HEK293 (cell line): Measurements from ENCODE around the gene C17orf50.

Experiments used
- CTCF ChIA-PET: fragments of 350-600 bp; formaldehyde crosslinking; extraction: SDS; loops from one replicate; lab custom pipeline; 2021; ENCODE audit warnings: antibody characterized with exemption; lab: Yijun Ruan, JAX
- POLR2A ChIA-PET: fragments of 300-600 bp; formaldehyde crosslinking; extraction: SDS; loops from one replicate; lab custom pipeline; 2020; ENCODE audit warnings: antibody characterized with exemption, inconsistent platforms; lab: Yijun Ruan, JAX
- H3K27ac ChIP-seq: fragments of 200-500 bp; sonication (Bioruptor generic); 2 replicates; pipeline ENCODE4 v1.5.1; 2014; ENCODE audit warnings: low read depth, low read length, control low read depth, inconsistent platforms; ENCODE audit errors: extremely low read depth
- H3K36me3 ChIP-seq, 2 experiments: fragments of 200-500 bp in 1 of 2; sonication (Bioruptor generic) in 1 of 2; 1 replicate in 1 of 2; 2 replicates in 1 of 2; pipeline ENCODE4 v1.5.1; 2014 to 2017; ENCODE audit warnings: inconsistent platforms in 2 of 2, low read length in 2 of 2; ENCODE audit not compliant: control insufficient read depth in 2 of 2, insufficient read depth in 1 of 2
- H3K4me1 ChIP-seq: fragments of 200-500 bp; sonication (Bioruptor generic); 2 replicates; pipeline ENCODE4 v1.5.1; 2014; ENCODE audit warnings: mild to moderate bottlenecking, low read length, inconsistent platforms; ENCODE audit not compliant: control insufficient read depth, insufficient read depth
- H3K4me3 ChIP-seq: 2 replicates; pipeline ENCODE4 v1.5.1; 2011; ENCODE audit warnings: low read depth, mild to moderate bottlenecking, control low read depth, low read length, moderate library complexity
- H3K9me3 ChIP-seq: fragments of 200-500 bp; sonication (Bioruptor generic); 2 replicates; pipeline ENCODE4 v1.5.1; 2014; ENCODE audit warnings: low read depth, low read length, inconsistent platforms; ENCODE audit not compliant: control insufficient read depth, insufficient read depth
- GLIS1 ChIP-seq: fragments of 450-650 bp; formaldehyde crosslinking; IDR thresholded peaks from 2 replicates; pipeline ENCODE4 v1.5.1; 2016; ENCODE audit warnings: missing biosample characterization, missing genetic modification characterization
- HOXD13 ChIP-seq: sonication (generic); formaldehyde crosslinking; IDR thresholded peaks from 2 replicates; pipeline ENCODE4 v1.8.0; 2022; ENCODE audit warnings: missing genetic modification reagents, borderline replicate concordance
- IKZF3 ChIP-seq: fragments of 450-650 bp; IDR thresholded peaks from 2 replicates; pipeline ENCODE4 v1.5.0; 2018; ENCODE audit warnings: missing biosample characterization, mild to moderate bottlenecking, missing genetic modification characterization, moderate library complexity
- KLF9 ChIP-seq: fragments of 450-650 bp; formaldehyde crosslinking; IDR thresholded peaks from 2 replicates; pipeline ENCODE4 v1.5.1; 2016; ENCODE audit warnings: missing biosample characterization, missing genetic modification characterization, low read depth
- OSR2 ChIP-seq: fragments of 450-650 bp; formaldehyde crosslinking; IDR thresholded peaks from 2 replicates; pipeline ENCODE4 v1.5.1; 2016; ENCODE audit warnings: missing biosample characterization, missing genetic modification characterization
- SCRT1 ChIP-seq: fragments of 450-650 bp; formaldehyde crosslinking; IDR thresholded peaks from 2 replicates; pipeline ENCODE4 v1.5.1; 2016; ENCODE audit warnings: missing biosample characterization, missing genetic modification characterization, borderline replicate concordance
- SCRT2 ChIP-seq: fragments of 450-650 bp; formaldehyde crosslinking; IDR thresholded peaks from 2 replicates; pipeline ENCODE4 v1.5.1; 2016; ENCODE audit warnings: missing biosample characterization, missing genetic modification characterization
- SP3 ChIP-seq: fragments of 450-650 bp; formaldehyde crosslinking; IDR thresholded peaks from 2 replicates; pipeline ENCODE4 v1.5.1; 2016; ENCODE audit warnings: missing biosample characterization, missing genetic modification characterization
- ZBTB8A ChIP-seq: fragments of 450-650 bp; formaldehyde crosslinking; IDR thresholded peaks from 2 replicates; pipeline ENCODE4 v1.5.1; 2016; ENCODE audit warnings: missing biosample characterization, missing genetic modification characterization
- ZIC2 ChIP-seq: fragments of 450-650 bp; formaldehyde crosslinking; IDR thresholded peaks from 2 replicates; pipeline ENCODE4 v1.5.1; 2016; ENCODE audit warnings: missing biosample characterization, missing genetic modification characterization
- ZNF121 ChIP-seq: fragments of 450-650 bp; formaldehyde crosslinking; IDR thresholded peaks from 2 replicates; pipeline ENCODE4 v1.5.1; 2016; ENCODE audit warnings: missing biosample characterization, missing genetic modification characterization
- ZNF133 ChIP-seq: fragments of 450-650 bp; formaldehyde crosslinking; IDR thresholded peaks from 2 replicates; pipeline ENCODE4 v1.5.1; 2016; ENCODE audit warnings: missing biosample characterization, missing genetic modification characterization
- ZNF157 ChIP-seq: fragments of 450-650 bp; formaldehyde crosslinking; IDR thresholded peaks from 2 replicates; pipeline ENCODE4 v1.5.1; 2016; ENCODE audit warnings: missing biosample characterization, missing genetic modification characterization
- ZNF2 ChIP-seq: fragments of 450-650 bp; formaldehyde crosslinking; IDR thresholded peaks from 2 replicates; pipeline ENCODE4 v1.5.1; 2016; ENCODE audit warnings: missing biosample characterization, missing genetic modification characterization
- ZNF302 ChIP-seq: fragments of 450-650 bp; formaldehyde crosslinking; IDR thresholded peaks from 2 replicates; pipeline ENCODE4 v1.5.1; 2016; ENCODE audit warnings: missing biosample characterization, missing genetic modification characterization, low read depth
- ZNF335 ChIP-seq: fragments of 450-650 bp; formaldehyde crosslinking; conservative IDR thresholded peaks from 2 replicates; pipeline ENCODE4 v1.5.1; 2016; ENCODE audit warnings: missing biosample characterization, missing genetic modification characterization
- ZNF366 ChIP-seq: fragments of 450-650 bp; formaldehyde crosslinking; conservative IDR thresholded peaks from 2 replicates; pipeline ENCODE4 v1.5.1; 2016; ENCODE audit warnings: missing biosample characterization, missing genetic modification characterization
- ZNF416 ChIP-seq: fragments of 450-650 bp; formaldehyde crosslinking; IDR thresholded peaks from 2 replicates; pipeline ENCODE4 v1.5.1; 2016; ENCODE audit warnings: missing biosample characterization, missing genetic modification characterization
- ZNF530 ChIP-seq: fragments of 450-650 bp; formaldehyde crosslinking; IDR thresholded peaks from 2 replicates; pipeline ENCODE4 v1.5.1; 2016; ENCODE audit warnings: low read depth, missing biosample characterization, missing genetic modification characterization
- ZNF600 ChIP-seq: fragments of 450-650 bp; formaldehyde crosslinking; IDR thresholded peaks from 2 replicates; pipeline ENCODE4 v1.5.1; 2016; ENCODE audit warnings: missing biosample characterization, missing genetic modification characterization
- ZNF626 ChIP-seq: fragments of 450-650 bp; sonication (Bioruptor Pico); formaldehyde crosslinking; IDR thresholded peaks from 2 replicates; pipeline ENCODE4 v1.5.1; 2018; ENCODE audit warnings: missing biosample characterization, missing genetic modification characterization, inconsistent platforms
- ZNF658 ChIP-seq: fragments of 450-650 bp; formaldehyde crosslinking; IDR thresholded peaks from 2 replicates; pipeline ENCODE4; 2016; ENCODE audit warnings: missing biosample characterization, missing genetic modification characterization
- ZNF664 ChIP-seq: fragments of 450-650 bp; formaldehyde crosslinking; IDR thresholded peaks from 2 replicates; pipeline ENCODE4 v1.5.1; 2016; ENCODE audit warnings: missing biosample characterization, missing genetic modification characterization
- ZNF747 ChIP-seq: fragments of 450-650 bp; formaldehyde crosslinking; IDR thresholded peaks from 2 replicates; pipeline ENCODE4 v1.5.1; 2016; ENCODE audit warnings: missing biosample characterization, missing genetic modification characterization
- ZNF791 ChIP-seq: fragments of 450-650 bp; formaldehyde crosslinking; IDR thresholded peaks from 2 replicates; pipeline ENCODE4 v1.5.1; 2016; ENCODE audit warnings: missing biosample characterization, missing genetic modification characterization
- ZNF843 ChIP-seq: fragments of 450-650 bp; formaldehyde crosslinking; IDR thresholded peaks from 2 replicates; pipeline ENCODE4 v1.5.1; 2016; ENCODE audit warnings: missing biosample characterization, missing genetic modification characterization
- ZSCAN16 ChIP-seq: fragments of 450-650 bp; formaldehyde crosslinking; IDR thresholded peaks from 2 replicates; pipeline ENCODE4 v1.5.1; 2016; ENCODE audit warnings: missing biosample characterization, missing genetic modification characterization
- TF ChIP-seq, protein P1 (sequence below): fragments of 450-650 bp; formaldehyde crosslinking; IDR thresholded peaks from 2 replicates; pipeline ENCODE4 v1.5.1; 2017; ENCODE audit warnings: missing biosample characterization, missing genetic modification characterization
- TF ChIP-seq, protein P2 (sequence below): fragments of 450-650 bp; formaldehyde crosslinking; IDR thresholded peaks from 2 replicates; pipeline ENCODE4 v1.5.0; 2017; ENCODE audit warnings: missing biosample characterization, missing genetic modification characterization, borderline replicate concordance
- TF ChIP-seq, protein P3 (sequence below): fragments of 450-650 bp; formaldehyde crosslinking; optimal IDR thresholded peaks from 2 replicates; pipeline ENCODE3; 2016; ENCODE audit warnings: missing biosample characterization, mild to moderate bottlenecking, missing genetic modification characterization
- TF ChIP-seq, protein P4 (sequence below): fragments of 450-650 bp; IDR thresholded peaks from 2 replicates; pipeline ENCODE4 v1.5.1; 2018; ENCODE audit warnings: missing biosample characterization, mild to moderate bottlenecking, missing genetic modification characterization
- TF ChIP-seq, protein P5 (sequence below): fragments of 450-650 bp; formaldehyde crosslinking; IDR thresholded peaks from 2 replicates; pipeline ENCODE4 v1.5.1; 2017; ENCODE audit warnings: missing biosample characterization, missing genetic modification characterization

Gene C17orf50

DNA sequence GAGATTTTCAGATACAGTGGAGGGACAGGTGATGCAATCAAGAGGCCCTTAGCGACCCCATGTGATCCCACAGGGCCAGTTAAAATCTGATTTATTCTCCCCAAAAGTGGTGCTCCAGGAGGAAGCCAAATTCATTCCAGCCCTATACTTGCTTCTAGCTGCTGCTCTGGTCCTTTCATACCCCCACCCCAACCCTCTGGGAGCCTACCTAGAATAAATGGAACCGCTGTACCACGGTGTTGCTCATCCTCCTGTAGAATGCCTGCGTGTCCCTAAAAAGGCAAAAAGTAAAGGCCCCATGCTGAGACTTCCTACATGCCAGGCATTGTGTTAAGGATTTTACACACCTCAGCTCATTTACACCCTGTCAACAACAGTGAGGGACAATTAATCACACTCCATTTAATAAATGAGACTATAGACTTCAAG is 31.3 kb upstream of the C17orf50 start:
- peaks cover 35% of the 10 kb centered on the region for H3K4me1 ChIP-seq
- H3K36me3 ChIP-seq: peaks cover 8 to 24% of the 10 kb centered on the region in 2 experiments; a peak in 2 of 3 replicates
- H3K27ac ChIP-seq: 0 out of 2 replicates have a peak overlapping the region, but pooled peaks have one; percentile 13
- POLR2A ChIA-PET: interaction anchor here (1.2 to 4.1 kb wide), 2 partner anchors 11 to 79 kb away, joined by 5 to 19 read pairs; partner anchors contain the start of gene TAF15
- CTCF ChIA-PET: interaction anchor here (0.6 to 5.3 kb wide), 4 partner anchors 19 to 355 kb away, joined by 3 to 44 read pairs (median 8); no protein-coding TSS in a partner anchor
- H3K4me3 ChIP-seq: no peak overlapping the region
- no peaks in the 10 kb centered on the region for H3K9me3 ChIP-seq
- TF ChIP-seq ZNF658 (tag by site-specific recombination) (no peak), ZNF416 (tag by site-specific recombination) (no peak), GLIS1 (peak; percentile 97), ZNF843 (tag by site-specific recombination) (peak; percentile 77), ZNF2 (no peak), ZSCAN16 (no peak), ZNF133 (tag by site-specific recombination) (no peak), SCRT2 (tag by site-specific recombination) (peak; percentile 94), KLF9 (0 out of 2 replicates have a peak, but pooled peaks have one; percentile 11), ZNF600 (tag by site-specific recombination) (0 out of 2 replicates have a peak, but pooled peaks have one; percentile 18), ZNF664 (tag by site-specific recombination) (no peak), ZNF157 (tag by site-specific recombination) (no peak), ZNF626 (tag by site-specific recombination) (no peak), ZBTB8A (tag by site-specific recombination) (peak; percentile 77), HOXD13 (CRISPR knock-in tag) (no peak), OSR2 (tag by site-specific recombination) (peak; percentile 83), ZNF747 (tag by site-specific recombination) (no peak), ZNF335 (tag by site-specific recombination) (peak; percentile 76), ZNF791 (tag by site-specific recombination) (no peak), ZNF302 (tag by site-specific recombination) (no peak), ZIC2 (tag by site-specific recombination) (peak; percentile 88), SCRT1 (peak; percentile 73; the same call in 1 of the 2 replicates), ZNF530 (tag by site-specific recombination) (no peak), IKZF3 (tag by site-specific recombination) (peak; percentile 79), ZNF366 (peak; percentile 71), ZNF121 (tag by site-specific recombination) (no peak), SP3 (tag by site-specific recombination) (no peak)
- TF ChIP-seq, protein P1, sequence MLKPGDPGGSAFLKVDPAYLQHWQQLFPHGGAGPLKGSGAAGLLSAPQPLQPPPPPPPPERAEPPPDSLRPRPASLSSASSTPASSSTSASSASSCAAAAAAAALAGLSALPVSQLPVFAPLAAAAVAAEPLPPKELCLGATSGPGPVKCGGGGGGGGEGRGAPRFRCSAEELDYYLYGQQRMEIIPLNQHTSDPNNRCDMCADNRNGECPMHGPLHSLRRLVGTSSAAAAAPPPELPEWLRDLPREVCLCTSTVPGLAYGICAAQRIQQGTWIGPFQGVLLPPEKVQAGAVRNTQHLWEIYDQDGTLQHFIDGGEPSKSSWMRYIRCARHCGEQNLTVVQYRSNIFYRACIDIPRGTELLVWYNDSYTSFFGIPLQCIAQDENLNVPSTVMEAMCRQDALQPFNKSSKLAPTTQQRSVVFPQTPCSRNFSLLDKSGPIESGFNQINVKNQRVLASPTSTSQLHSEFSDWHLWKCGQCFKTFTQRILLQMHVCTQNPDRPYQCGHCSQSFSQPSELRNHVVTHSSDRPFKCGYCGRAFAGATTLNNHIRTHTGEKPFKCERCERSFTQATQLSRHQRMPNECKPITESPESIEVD: peak; percentile 97
- TF ChIP-seq, protein P2, sequence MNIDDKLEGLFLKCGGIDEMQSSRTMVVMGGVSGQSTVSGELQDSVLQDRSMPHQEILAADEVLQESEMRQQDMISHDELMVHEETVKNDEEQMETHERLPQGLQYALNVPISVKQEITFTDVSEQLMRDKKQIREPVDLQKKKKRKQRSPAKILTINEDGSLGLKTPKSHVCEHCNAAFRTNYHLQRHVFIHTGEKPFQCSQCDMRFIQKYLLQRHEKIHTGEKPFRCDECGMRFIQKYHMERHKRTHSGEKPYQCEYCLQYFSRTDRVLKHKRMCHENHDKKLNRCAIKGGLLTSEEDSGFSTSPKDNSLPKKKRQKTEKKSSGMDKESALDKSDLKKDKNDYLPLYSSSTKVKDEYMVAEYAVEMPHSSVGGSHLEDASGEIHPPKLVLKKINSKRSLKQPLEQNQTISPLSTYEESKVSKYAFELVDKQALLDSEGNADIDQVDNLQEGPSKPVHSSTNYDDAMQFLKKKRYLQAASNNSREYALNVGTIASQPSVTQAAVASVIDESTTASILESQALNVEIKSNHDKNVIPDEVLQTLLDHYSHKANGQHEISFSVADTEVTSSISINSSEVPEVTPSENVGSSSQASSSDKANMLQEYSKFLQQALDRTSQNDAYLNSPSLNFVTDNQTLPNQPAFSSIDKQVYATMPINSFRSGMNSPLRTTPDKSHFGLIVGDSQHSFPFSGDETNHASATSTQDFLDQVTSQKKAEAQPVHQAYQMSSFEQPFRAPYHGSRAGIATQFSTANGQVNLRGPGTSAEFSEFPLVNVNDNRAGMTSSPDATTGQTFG (tag by site-specific recombination): no peak
- TF ChIP-seq, protein P3, sequence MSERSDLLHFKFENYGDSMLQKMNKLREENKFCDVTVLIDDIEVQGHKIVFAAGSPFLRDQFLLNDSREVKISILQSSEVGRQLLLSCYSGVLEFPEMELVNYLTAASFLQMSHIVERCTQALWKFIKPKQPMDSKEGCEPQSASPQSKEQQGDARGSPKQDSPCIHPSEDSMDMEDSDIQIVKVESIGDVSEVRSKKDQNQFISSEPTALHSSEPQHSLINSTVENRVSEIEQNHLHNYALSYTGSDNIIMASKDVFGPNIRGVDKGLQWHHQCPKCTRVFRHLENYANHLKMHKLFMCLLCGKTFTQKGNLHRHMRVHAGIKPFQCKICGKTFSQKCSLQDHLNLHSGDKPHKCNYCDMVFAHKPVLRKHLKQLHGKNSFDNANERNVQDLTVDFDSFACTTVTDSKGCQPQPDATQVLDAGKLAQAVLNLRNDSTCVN (tag by site-specific recombination): no peak
- TF ChIP-seq, protein P4, sequence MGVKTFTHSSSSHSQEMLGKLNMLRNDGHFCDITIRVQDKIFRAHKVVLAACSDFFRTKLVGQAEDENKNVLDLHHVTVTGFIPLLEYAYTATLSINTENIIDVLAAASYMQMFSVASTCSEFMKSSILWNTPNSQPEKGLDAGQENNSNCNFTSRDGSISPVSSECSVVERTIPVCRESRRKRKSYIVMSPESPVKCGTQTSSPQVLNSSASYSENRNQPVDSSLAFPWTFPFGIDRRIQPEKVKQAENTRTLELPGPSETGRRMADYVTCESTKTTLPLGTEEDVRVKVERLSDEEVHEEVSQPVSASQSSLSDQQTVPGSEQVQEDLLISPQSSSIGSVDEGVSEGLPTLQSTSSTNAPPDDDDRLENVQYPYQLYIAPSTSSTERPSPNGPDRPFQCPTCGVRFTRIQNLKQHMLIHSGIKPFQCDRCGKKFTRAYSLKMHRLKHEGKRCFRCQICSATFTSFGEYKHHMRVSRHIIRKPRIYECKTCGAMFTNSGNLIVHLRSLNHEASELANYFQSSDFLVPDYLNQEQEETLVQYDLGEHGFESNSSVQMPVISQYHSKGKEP (tag by site-specific recombination): 0 out of 2 replicates have a peak, but pooled peaks have one; percentile 42
- TF ChIP-seq, protein P5, sequence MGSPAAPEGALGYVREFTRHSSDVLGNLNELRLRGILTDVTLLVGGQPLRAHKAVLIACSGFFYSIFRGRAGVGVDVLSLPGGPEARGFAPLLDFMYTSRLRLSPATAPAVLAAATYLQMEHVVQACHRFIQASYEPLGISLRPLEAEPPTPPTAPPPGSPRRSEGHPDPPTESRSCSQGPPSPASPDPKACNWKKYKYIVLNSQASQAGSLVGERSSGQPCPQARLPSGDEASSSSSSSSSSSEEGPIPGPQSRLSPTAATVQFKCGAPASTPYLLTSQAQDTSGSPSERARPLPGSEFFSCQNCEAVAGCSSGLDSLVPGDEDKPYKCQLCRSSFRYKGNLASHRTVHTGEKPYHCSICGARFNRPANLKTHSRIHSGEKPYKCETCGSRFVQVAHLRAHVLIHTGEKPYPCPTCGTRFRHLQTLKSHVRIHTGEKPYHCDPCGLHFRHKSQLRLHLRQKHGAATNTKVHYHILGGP (tag by site-specific recombination): peak; percentile 66
